ENCODE results near the gene PUS10. TPM values are rescaled to one million over a fixed set of nuclear protein-coding genes. Genes with fewer than 3 reads are reported as not detected.

PUS10 gene
- total RNA-seq, 4 donors from 2014 or later: 1.9 to 3.2 (median 2.6) TPM

DNA sequence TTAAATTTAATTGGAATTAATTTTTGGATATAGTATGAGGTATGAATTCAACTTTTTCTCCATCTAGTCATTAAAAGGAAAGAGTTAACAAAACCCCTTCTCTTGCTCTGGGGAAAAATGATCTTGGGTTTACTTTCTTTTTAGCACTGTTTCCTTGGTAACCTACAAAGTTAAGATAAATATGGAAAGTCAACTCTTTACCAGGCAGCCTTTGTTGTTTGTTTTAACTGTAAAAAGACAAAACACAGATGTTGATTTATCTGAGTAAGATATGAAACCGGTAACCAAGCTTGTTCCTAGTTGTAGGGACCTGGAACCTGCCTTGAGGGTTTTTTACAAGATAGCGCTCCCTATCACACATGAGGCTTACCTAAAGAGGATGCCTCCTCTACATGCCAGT is 37.5 kb upstream of the PUS10 start:
- Histone ChIP-seq H3K27ac (replicated peaks in 1 of 4) (no peak overlapping the region), H3K9me3 (no peaks in the 10 kb centered on the region), H3K36me3 (peaks cover 0 to 42% (median 20%) of the 10 kb centered on the region in 4 donors), H3K4me1 (peaks cover 0 to 6% (median 0%) of the 10 kb centered on the region in 4 donors), H3K27me3 (no peaks in the 10 kb centered on the region), H3K4me3 (no peak overlapping the region)
- WGBS: 42% methylated on average over 2 of the region's 2 CpGs
- no peak for DNase-seq (ENCODE audit: extremely low spot score)
- TF ChIP-seq EP300 (IDR thresholded peaks at IDR 0.05): no peak
- TF ChIP-seq CTCF (IDR thresholded peaks at IDR 0.05): no peak
- no peak for TF ChIP-seq POLR2AphosphoS5 (IDR thresholded peaks at IDR 0.05)
- TF ChIP-seq POLR2A (IDR thresholded peaks at IDR 0.05; ENCODE audit: low read depth): no peak
- intact Hi-C loops (cut with DNase I): no loop called here

- Histone ChIP-seq H3K4me3 (no peak overlapping the region), H3K4me1 (peaks cover 25 to 35% (median 29%) of the 10 kb centered on the region in 4 donors), H3K36me3 (peaks cover 21 to 47% (median 32%) of the 10 kb centered on the region in 4 donors), H3K27ac (replicated peaks in 1 of 4) (peak overlapping the region in 2 of 4 donors; percentile 12 to 52), H3K9me3 (no peaks in the 10 kb centered on the region), H3K27me3 (no peaks in the 10 kb centered on the region)
- TF ChIP-seq CTCF (IDR thresholded peaks at IDR 0.05): no peak
- no peak for TF ChIP-seq POLR2A (IDR thresholded peaks at IDR 0.05; ENCODE audit: low read depth)
- TF ChIP-seq EP300 (IDR thresholded peaks at IDR 0.05): no peak
- TF ChIP-seq POLR2AphosphoS5 (IDR thresholded peaks at IDR 0.05): no peak
- no peak for DNase-seq (ENCODE audit: extremely low spot score)
- intact Hi-C loops (cut with DNase I): no loop called here
- 34% methylated on average over 4 of the region's 4 CpGs for WGBS
These were observed 27.9 kb upstream of the PUS10 start for GRCh38 chr2:61045999-61046398.

- 64% methylated on average over 2 of the region's 2 CpGs for WGBS
- no peaks in the 10 kb centered on the region for H3K9me3 ChIP-seq
- TF ChIP-seq POLR2AphosphoS5 (IDR thresholded peaks at IDR 0.05) (no peak), CTCF (IDR thresholded peaks at IDR 0.05) (no peak), POLR2A (IDR thresholded peaks at IDR 0.05; ENCODE audit: low read depth) (no peak), EP300 (IDR thresholded peaks at IDR 0.05) (no peak)
- H3K27me3 ChIP-seq: no peaks in the 10 kb centered on the region
- peaks cover 18 to 40% (median 26%) of the 10 kb centered on the region in 4 donors for H3K36me3 ChIP-seq
- no peak for DNase-seq (ENCODE audit: extremely low spot score)
- intact Hi-C loops (cut with DNase I): no loop called here
- H3K27ac ChIP-seq (replicated peaks in 1 of 4): peak overlapping the region in 2 of 4 donors; percentile 10 to 52
- peaks cover 25 to 35% (median 29%) of the 10 kb centered on the region in 4 donors for H3K4me1 ChIP-seq
- no peak overlapping the region for H3K4me3 ChIP-seq
These were observed 27.2 kb upstream of the PUS10 start for GRCh38 chr2:61045226-61045625.

GRCh38 chr2:61044636-61045035 is 26.6 kb upstream of the PUS10 start:
- H3K4me1 ChIP-seq: peaks cover 25 to 35% (median 29%) of the 10 kb centered on the region in 4 donors
- peak overlapping the region in 1 of 4 donors; percentile 12 for H3K27ac ChIP-seq (replicated peaks in 1 of 4)

More at GRCh38 chr2:61044636-61045035, 26.6 kb upstream of the PUS10 start:
- Histone ChIP-seq H3K27me3 (no peaks in the 10 kb centered on the region), H3K4me3 (no peak overlapping the region), H3K36me3 (peaks cover 14 to 34% (median 20%) of the 10 kb centered on the region in 4 donors), H3K9me3 (no peaks in the 10 kb centered on the region)
- intact Hi-C loops (cut with DNase I): no loop called here
- TF ChIP-seq EP300 (IDR thresholded peaks at IDR 0.05): no peak
- TF ChIP-seq POLR2A (IDR thresholded peaks at IDR 0.05; ENCODE audit: low read depth): no peak
- no peak for TF ChIP-seq POLR2AphosphoS5 (IDR thresholded peaks at IDR 0.05)
- no peak for TF ChIP-seq CTCF (IDR thresholded peaks at IDR 0.05)
- no peak for DNase-seq (ENCODE audit: extremely low spot score)
- WGBS: 57% methylated on average over 4 of the region's 4 CpGs

Data from esophagus muscularis mucosa (tissue), 4 donors.